Thymus (tissue), 14 donors: Measurements from ENCODE around the gene CRYBA2. TPM values are rescaled to one million over a fixed set of nuclear protein-coding genes. Genes with fewer than 3 reads are reported as not detected.

Experiments used
- DNase-seq, 9 donors: peaks; one replicate each; pipeline ENCODE4 v3.0.0-alpha.2; 2013; ENCODE audit warnings: low spot score in 9 of 9, low read depth in 6 of 9, missing footprints in 1 of 9
- H3K27ac ChIP-seq, 2 donors: one replicate each; pipeline ENCODE4 v1.5.1; 2013; ENCODE audit warnings: control low read depth in 1 of 2, low read depth in 1 of 2, low read length in 1 of 2, mild to moderate bottlenecking in 1 of 2, moderate library complexity in 1 of 2
- H3K27me3 ChIP-seq, 2 donors: one replicate each; pipeline ENCODE4 v1.5.1; 2013; ENCODE audit warnings: low read length in 1 of 2; ENCODE audit not compliant: control insufficient read depth in 2 of 2, insufficient read depth in 1 of 2
- H3K36me3 ChIP-seq, 2 donors: one replicate each; pipeline ENCODE4 v1.5.1; 2013; ENCODE audit warnings: low read length in 1 of 2, mild to moderate bottlenecking in 1 of 2, moderate library complexity in 1 of 2; ENCODE audit not compliant: control insufficient read depth in 2 of 2, insufficient read depth in 2 of 2
- H3K4me1 ChIP-seq, 2 donors: one replicate each; pipeline ENCODE4 v1.5.1; 2013; ENCODE audit warnings: low read length in 2 of 2; ENCODE audit not compliant: control insufficient read depth in 2 of 2, insufficient read depth in 2 of 2
- H3K4me3 ChIP-seq, 2 donors: one replicate each; pipeline ENCODE4 v1.5.1; 2013; ENCODE audit warnings: low read length in 2 of 2, control low read depth in 1 of 2, mild to moderate bottlenecking in 1 of 2
- H3K9me3 ChIP-seq, 2 donors: one replicate each; pipeline ENCODE4 v1.5.1; 2013; ENCODE audit warnings: low read length in 1 of 2, mild to moderate bottlenecking in 1 of 2; ENCODE audit not compliant: control insufficient read depth in 2 of 2, insufficient read depth in 1 of 2
- WGBS: extraction: QIAGEN DNeasy Blood & Tissue Kit; methylation state at CpG from one replicate; pipeline ENCODE4 v1.1.7; 2013; 5-methylcytosine and 5-hydroxymethylcytosine counted together
- long read RNA-seq, 10 donors: transcript quantifications; one replicate each; lab custom pipeline, GENCODE V29; 2026
- polyA plus RNA-seq: library from polyadenylated mRNA; stranded (reverse); fragments of 200-250 nt; gene quantifications from one replicate; pipeline ENCODE4 v1.2.3, GENCODE V29; 2013
- total RNA-seq: library from RNA; stranded (reverse); fragments of 120-200 nt; gene quantifications from one replicate; pipeline ENCODE4 v1.2.4, GENCODE V29; 2013
- donor health status: healthy.

The CRYBA2 gene, protein sequence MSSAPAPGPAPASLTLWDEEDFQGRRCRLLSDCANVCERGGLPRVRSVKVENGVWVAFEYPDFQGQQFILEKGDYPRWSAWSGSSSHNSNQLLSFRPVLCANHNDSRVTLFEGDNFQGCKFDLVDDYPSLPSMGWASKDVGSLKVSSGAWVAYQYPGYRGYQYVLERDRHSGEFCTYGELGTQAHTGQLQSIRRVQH
- total RNA-seq (0.14 TPM), polyA plus RNA-seq (0.55 TPM)
- long read RNA-seq, donor 1: 0 reads
- long read RNA-seq, donor 2: 0 reads
- long read RNA-seq, donor 3: 0 reads
- long read RNA-seq, donor 4: 0 reads
- long read RNA-seq, donor 5: 0 reads
- long read RNA-seq, donor 6: 0 reads
- long read RNA-seq, donor 7: 0 reads
- long read RNA-seq, donor 8: 0 reads
- long read RNA-seq, donor 9: 0 reads
- long read RNA-seq, donor 10: 0 reads

DNA sequence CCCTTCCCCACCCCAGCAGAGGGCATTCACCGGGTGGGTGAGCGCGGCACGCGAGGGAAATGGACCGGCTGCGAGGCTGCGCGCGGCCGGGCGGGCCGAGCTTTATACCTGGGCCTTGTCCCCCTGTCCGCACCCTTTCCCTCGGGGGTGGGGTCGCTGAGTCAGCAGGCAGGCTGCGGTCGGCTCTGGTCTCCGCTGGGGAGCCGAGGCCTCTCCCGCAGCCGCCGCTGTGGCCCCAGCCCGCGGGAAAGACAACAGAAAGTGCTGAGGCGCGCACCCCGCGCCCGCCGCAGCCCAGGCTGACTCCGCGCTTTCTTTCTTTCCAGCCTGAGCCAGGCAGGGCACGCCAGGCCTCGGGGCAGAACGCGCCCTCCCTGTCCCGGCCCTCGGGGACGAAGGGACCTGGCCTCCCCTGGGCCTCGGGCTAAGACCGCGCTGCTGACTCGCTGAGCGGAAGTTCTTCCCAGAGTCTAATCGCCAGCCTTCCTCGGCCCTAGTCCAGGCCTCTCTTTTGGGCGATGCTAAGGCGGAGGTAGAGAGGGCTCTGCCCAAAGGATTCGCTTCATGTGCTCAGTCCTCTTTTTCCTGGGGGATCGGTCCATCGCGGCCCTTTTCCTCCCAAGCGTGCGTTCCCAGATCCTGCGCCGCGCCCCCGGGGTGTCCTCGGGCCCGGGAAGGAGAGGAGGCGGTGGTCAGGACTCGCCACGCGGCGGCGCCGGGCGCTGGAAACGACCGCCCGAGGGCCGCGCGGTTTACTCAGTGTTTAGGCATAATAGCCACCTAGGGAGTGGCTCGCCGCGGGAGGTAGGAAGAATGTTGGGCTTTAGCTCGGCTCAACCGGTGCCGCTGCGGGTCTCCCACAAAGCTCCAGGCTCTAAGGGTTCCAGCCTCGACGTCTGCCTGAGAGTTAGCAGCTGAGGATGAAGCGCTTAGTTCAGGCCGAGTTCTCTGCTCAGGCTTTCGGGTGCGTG is at the start of gene CRYBA2:
TSS of gene CRYBA2 (minus strand) at position 78 of the 971 bp plus-strand sequence. CDS start 246 bp downstream, outside the sequence.
- Histone ChIP-seq H3K4me3 (peak within 1 kb of the TSS in 1 of 2 donors; percentile 7), H3K36me3 (no peaks in the 10 kb centered on the region), H3K27me3 (peaks cover 73 to 100% of the 10 kb centered on the region in 2 donors), H3K27ac (no peak within 1 kb of the TSS), H3K4me1 (peaks cover 0 to 5% of the 10 kb centered on the region in 2 donors), H3K9me3 (peaks cover 0 to 3% of the 10 kb centered on the region in 2 donors)
- no peak for DNase-seq
- WGBS: 3% methylated on average over 88 of the region's 88 CpGs

DNA sequence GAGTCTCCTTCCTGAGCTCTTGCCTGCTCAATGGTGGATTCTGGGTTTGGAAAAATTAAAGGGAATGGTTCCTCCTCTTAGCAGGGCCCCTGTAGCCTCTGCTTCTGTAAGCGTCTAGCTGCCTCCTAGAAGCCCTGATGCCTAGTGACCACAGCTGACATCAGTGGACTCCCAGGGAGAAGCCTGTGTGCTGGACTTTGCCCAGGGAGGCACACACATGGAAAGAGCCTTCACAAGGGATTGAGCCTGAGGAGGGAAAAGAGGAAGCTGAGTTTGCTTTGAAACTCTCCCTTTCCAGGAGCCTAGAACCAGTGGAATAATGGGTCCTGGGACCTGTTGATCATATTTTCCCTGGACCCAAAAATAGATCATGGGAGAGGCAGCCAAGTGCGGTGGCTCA is 49.5 kb upstream of the CRYBA2 start:
- H3K27ac ChIP-seq: no peak overlapping the region
- no peaks in the 10 kb centered on the region for H3K36me3 ChIP-seq
- no peaks in the 10 kb centered on the region for H3K9me3 ChIP-seq
- 80% methylated on average over 2 of the region's 2 CpGs for WGBS
- H3K4me3 ChIP-seq: no peak overlapping the region
- H3K27me3 ChIP-seq: peaks cover 10 to 58% of the 10 kb centered on the region in 2 donors
- no peaks in the 10 kb centered on the region for H3K4me1 ChIP-seq
- no peak for DNase-seq

DNA sequence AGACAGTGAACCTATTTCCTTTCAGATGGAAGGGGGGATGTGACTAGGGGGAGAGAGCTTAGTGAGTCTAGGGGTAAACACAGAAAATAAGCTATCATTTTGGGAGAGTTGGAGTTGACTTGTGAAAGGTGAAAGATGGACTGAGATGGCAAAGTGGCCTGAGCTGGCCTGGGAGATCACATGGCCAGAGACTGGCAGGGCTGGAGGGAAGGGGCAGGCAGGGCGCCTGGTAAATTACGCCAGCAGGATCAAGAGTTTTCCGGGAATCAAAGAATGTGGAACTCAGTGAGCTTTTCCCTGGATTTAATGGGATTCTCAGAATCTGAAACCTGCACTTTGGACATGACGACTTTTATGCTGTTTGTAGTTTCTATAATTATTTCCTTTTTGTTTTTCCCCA is 48.9 kb upstream of the CRYBA2 start:
- no peak overlapping the region for H3K4me3 ChIP-seq
- 85% methylated on average over 4 of the region's 4 CpGs for WGBS
- H3K27ac ChIP-seq: no peak overlapping the region
- no peaks in the 10 kb centered on the region for H3K9me3 ChIP-seq
- H3K4me1 ChIP-seq: no peaks in the 10 kb centered on the region
- H3K27me3 ChIP-seq: peaks cover 10 to 58% of the 10 kb centered on the region in 2 donors
- no peaks in the 10 kb centered on the region for H3K36me3 ChIP-seq
- DNase-seq: no peak

DNA sequence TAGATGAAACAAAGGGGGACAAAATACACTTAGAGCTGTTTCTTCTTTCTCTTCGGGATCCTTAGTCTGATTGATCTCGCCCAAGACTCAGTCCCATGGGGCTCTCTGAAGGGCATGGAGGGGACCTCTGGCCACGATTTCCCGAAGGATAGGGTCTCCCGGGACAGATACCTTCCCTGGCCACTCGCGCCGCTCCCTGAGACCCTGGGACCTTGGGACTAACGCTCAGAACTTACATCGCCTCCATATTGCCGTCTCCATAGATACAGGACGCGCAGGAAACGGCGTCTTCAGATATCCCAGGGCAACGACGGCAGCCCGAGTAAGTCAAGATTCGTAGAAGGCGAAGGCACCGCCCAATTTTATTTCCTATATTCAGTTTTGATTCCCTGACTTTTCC is 48.0 kb upstream of the CRYBA2 start, which contains the start of gene CFAP65:
TSS of gene CFAP65 (minus strand) at position 265 of the 400 bp plus-strand sequence. CDS start 2,468 bp downstream, outside the sequence.
- H3K36me3 ChIP-seq: no peaks in the 10 kb centered on the region
- H3K4me1 ChIP-seq: no peaks in the 10 kb centered on the region
- H3K4me3 ChIP-seq: no peak within 1 kb of the TSS
- peak in 3 of 9 donors; percentile 22 to 50 (median 30) for DNase-seq
- peaks cover 10 to 54% of the 10 kb centered on the region in 2 donors for H3K27me3 ChIP-seq
- no peak within 1 kb of the TSS for H3K27ac ChIP-seq
- 4% methylated on average over 21 of the region's 21 CpGs for WGBS
- H3K9me3 ChIP-seq: no peaks in the 10 kb centered on the region

DNA sequence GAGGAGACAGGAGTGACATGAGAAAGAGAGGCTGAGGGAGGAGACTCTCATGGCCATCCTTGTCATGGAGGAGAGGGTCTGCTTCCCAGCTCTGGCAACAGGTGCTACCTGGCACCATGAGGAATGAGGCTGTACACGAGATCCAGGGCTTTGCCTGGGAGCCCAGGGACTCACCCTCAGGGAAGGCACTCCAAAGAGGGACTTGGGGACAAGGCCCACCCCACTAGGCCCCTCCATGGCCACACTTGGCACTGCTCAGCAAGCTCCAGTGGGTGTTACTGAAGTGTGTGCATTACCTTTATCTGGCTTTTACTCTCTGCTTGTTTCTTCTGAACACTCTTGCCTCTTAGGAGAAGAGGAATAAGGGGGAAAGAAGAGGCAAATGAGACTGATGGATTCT is 45.4 kb upstream of the CRYBA2 start:
- Histone ChIP-seq H3K9me3 (peaks cover 0 to 3% of the 10 kb centered on the region in 2 donors), H3K27ac (no peak overlapping the region), H3K4me1 (no peaks in the 10 kb centered on the region), H3K4me3 (no peak overlapping the region), H3K36me3 (no peaks in the 10 kb centered on the region), H3K27me3 (peaks cover 10 to 52% of the 10 kb centered on the region in 2 donors)
- 13% methylated on average over 1 of the region's 1 CpG for WGBS
- no peak for DNase-seq

DNA sequence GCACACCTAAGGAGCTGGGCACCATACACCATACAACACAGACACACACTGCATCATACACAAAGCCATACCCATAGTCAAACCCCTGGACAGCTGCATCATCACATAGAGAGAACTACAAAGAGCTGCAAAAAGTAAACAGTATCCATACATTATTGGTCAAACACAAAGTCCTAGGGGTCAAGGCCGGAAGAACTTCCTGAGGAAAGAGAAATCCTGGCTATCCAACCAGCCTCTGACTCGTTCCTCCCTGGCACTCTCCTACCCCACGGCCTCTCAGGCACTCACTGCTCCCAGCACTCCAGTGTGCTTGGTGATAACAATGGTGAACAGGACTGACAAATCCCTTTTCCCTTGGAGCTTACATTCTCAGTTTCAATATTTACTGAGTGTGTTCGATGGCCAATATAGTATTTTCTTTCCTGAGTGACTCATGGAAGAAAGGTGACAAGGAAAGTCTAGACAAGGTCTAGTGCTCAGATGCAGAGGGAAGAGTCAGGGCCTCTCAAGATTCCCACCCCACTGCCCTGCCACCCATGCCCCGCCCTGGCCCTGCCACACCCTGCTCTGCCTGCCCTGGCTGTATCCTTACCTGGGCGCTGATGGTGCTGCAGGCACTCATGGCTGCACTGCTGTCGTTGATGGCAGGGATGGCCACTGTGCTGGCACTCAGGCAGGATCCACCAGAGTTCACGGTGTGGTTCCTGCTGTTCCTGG is 44.7 kb upstream of the CRYBA2 start:
- no peak for DNase-seq
- Histone ChIP-seq H3K4me1 (no peaks in the 10 kb centered on the region), H3K36me3 (no peaks in the 10 kb centered on the region), H3K27me3 (peaks cover 10 to 49% of the 10 kb centered on the region in 2 donors), H3K27ac (no peak overlapping the region), H3K4me3 (no peak overlapping the region), H3K9me3 (peaks cover 0 to 3% of the 10 kb centered on the region in 2 donors)
- 69% methylated on average over 8 of the region's 8 CpGs for WGBS

DNA sequence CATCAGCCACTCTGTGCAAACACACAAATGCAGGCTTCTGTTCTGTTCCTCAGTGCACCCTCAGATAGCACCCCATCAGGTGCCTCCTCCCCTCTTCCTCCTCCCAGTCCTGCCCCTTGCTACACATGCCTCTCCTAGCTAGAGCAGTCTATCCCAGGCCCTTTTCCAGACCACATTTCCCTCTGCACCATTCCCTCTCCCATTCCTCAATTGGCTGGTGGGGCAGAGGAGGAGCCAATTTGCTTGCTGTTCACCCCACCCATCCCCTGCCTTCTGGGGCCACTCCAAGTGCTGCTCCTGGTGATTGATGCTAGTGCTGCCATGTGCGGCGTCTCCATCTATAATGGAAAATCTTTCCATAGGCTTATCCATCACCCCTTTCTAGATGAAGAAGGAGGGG is 42.7 kb upstream of the CRYBA2 start:
- no peak for DNase-seq
- 93% methylated on average over 2 of the region's 2 CpGs for WGBS

DNA sequence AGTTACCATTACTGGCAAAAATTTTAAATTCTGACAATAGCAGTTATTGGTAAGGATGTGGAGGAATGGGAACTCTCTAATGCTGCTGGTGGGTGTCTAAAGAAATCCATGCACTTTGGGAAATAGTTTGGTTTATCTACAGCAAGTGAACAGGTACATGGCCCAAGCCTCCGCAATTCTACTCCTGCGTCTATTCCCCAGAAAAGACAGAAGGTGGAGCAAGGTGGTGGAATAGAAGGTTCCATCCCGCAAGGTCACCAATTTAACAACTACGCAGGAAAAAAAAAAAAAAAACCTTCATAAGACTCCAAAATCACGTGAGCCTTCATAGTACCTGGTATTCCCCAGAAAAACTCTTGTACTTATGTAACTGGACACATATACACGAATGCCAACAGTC is 41.6 kb upstream of the CRYBA2 start:
- Histone ChIP-seq H3K27me3 (peaks cover 0 to 43% of the 10 kb centered on the region in 2 donors), H3K9me3 (peaks cover 0 to 3% of the 10 kb centered on the region in 2 donors), H3K4me1 (no peaks in the 10 kb centered on the region), H3K36me3 (no peaks in the 10 kb centered on the region), H3K27ac (no peak overlapping the region), H3K4me3 (no peak overlapping the region)
- no peak for DNase-seq
- WGBS: 64% methylated on average over 6 of the region's 6 CpGs

More for the DNA sequence above, 42.7 kb upstream of the CRYBA2 start:
- H3K9me3 ChIP-seq: peaks cover 0 to 3% of the 10 kb centered on the region in 2 donors
- no peak overlapping the region for H3K27ac ChIP-seq
- H3K4me3 ChIP-seq: no peak overlapping the region
- no peaks in the 10 kb centered on the region for H3K36me3 ChIP-seq
- peaks cover 0 to 41% of the 10 kb centered on the region in 2 donors for H3K27me3 ChIP-seq
- no peaks in the 10 kb centered on the region for H3K4me1 ChIP-seq
